H54 (cell line): ENCODE results near the gene MTCL1.

ENCODE experiments used
- DNase-seq: peaks from one replicate; pipeline ENCODE4 v3.0.0; 2011; ENCODE audit warnings: low spot score, mixed read lengths; ENCODE audit not compliant: insufficient read length
- FAIRE-seq: peaks from 3 replicates; lab custom pipeline; 2011; peaks lifted over from hg19 to GRCh38; lab: Jason Lieb, UNC
- POLR2A ChIP-seq: IDR thresholded peaks from 2 replicates; pipeline ENCODE4 v1.6.1; 2011; ENCODE audit warnings: low read depth, mild to moderate bottlenecking, low read length

MTCL1 gene

DNA sequence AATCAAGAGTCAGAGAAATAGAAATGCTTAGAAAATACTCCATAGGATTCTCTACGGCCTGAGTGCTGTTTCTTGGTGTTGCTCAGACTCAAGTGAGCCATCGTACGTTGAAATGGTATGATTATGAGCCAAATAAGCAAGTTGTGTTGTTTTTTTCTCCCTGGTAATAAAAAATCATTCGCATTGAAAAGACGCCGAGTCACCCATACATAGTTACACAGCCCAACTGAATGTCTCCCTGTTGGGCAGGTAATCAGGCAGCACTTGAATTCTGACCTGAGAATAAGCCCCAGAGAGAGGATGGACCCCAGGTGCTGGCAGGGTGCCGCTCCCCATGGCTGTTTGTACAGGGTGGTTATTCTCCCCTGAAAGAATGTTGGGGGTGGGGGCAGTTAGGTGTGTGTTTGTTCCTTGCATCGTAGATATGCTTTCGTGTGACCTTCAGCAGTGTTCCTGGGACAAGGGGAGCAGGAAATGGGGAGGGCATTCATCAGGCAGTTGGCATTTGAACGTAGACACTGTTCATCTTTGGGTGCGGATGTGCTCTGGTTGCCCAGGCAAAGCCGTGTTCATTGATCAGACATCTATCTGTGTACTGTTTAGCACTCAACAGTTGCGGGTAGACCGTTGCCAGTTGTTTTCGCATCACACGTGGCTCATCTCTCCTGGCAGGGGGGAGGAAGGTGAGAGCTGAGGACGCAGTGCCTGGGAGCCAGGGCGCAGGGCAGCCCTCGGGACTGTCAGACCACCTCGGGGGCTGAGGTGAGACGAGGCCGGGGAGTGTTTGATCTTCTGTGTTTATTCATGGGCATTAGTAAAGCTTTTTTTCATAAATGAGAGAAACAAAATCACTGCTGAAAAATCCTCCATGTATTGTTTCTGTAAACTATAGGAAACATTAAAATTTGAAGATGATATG lies 27.3 kb downstream of the MTCL1 start:
- FAIRE-seq (no peak), DNase-seq (no peak)
- no peak for TF ChIP-seq POLR2A

DNA sequence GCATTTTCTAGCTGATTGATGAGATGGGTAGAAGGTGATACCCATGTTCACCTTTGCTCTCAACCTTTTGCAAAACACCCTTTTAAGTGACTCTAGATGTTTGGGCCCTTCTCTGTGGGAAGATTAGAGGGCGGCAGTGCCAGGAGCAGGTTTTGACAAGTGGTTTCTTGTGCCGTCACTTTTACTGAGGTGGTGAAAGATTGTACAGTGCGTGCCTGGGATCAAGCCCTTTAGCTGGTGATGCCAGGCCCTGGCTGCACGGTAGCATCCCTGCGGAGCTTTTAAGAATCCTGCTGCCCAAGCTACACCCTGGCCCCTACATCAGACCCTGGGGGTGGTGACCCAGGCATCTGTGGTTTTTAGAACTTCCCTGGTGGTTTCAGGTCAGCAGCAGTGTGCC lies 29.1 kb downstream of the MTCL1 start:
- TF ChIP-seq POLR2A, result no peak
- no peak for DNase-seq
- no peak for FAIRE-seq

DNA sequence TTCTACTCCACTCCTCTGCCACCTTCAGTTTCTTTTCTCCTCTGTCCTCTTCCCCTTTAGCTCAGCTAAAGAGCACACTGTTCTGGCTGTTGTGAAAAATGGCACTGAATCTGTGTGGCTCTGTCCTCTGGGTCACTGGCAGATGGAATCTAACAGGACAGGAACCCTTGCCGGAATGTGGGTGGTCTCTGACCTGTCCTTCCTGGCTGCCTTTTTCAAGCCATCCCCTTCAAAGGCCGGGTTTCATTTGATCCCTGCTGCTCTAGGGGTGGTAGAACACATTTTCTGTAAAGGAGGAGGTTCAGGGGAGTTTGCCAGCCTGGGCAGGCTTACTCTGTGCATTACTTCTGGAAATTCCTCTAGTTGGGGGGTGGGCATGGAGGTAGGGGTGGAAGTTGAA lies 29.9 kb downstream of the MTCL1 start:
- TF ChIP-seq POLR2A, result no peak
- FAIRE-seq (no peak), DNase-seq (no peak)

DNA sequence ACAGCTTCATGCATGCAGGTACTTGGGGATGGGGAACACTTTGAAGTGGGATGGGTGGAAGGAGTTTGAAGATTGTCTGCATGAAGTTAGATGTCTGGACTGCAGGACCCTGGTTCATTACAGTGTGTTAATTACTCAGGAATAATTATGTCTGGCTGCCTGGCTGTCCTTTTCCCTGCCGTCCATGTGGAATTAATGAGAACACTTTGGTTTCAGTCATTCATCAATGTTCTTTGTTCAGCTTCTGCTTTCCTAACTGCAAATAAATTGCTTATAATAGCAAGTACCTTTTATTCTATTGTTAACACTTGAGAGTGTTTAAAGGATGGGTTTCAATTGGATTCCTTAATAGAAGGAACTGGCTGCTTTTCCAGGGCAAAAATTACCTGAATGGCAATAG lies 35.8 kb downstream of the MTCL1 start:
- no peak for FAIRE-seq
- no peak for TF ChIP-seq POLR2A
- DNase-seq, result no peak

DNA sequence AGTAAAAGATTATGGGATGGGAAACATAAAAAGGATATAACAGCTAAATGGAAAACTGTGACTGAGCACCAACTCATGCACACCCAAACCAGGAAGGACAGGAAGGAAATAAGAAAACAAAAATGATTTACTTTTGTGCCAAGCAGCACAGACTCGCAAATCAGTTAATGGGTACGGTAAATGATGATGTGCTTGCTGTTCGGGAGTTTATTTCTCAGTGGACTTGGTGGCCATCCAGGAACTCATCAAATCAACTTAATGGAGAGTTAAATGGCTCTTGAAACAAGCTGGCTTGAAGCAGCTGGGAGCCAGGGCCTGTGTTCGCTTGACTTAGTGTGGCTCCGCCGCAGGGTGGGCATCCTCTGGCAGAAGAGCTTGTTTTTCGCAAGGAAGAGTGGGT lies 36.2 kb downstream of the MTCL1 start:
- no peak for DNase-seq
- TF ChIP-seq POLR2A, result no peak

DNA sequence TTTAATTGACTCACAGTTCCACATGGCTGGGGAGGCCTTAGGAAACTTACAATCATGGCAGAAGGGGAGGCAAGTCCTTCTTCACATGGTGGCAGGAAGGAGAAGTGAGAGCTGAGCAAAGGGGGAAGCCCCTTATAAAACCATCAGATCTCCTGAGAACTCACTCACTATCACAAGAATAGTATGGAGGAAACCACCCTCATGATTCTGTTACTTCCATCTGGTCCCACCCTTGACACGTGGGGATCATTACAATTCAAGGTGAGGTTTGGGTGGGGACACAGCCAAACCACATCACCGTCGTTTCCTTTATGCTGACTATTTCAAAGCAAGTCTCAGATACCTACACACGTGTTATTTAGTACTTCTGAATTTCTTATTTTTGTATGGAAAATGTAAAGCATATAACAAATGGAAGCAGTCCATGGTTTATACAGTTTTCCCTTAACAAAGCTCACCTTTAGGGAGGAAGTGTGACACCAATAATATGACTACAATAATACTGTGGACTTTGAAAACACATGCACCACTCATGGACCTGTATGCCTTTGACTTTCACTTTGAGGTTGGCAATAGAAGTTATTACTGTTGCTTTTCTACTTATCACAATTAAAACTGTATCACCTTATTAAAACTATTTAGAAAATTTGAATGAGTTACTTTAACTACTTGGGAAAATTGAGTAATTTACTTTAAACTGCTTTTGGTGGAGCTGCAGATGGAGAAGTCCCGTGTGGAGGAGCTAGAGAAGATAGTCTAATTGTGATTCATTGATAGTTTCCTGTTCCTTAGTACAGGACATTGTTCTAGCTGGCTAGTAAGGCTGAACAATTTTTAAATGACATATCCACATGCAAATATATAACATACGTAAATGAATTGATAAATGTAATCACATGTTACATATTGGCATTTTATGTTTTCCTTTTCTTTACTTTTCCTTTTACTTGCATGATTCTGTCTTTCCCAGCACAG lies 37.3 kb downstream of the MTCL1 start:
- no peak for FAIRE-seq
- DNase-seq, result no peak
- no peak for TF ChIP-seq POLR2A

More for the DNA sequence above, 36.2 kb downstream of the MTCL1 start:
- FAIRE-seq, result no peak

DNA sequence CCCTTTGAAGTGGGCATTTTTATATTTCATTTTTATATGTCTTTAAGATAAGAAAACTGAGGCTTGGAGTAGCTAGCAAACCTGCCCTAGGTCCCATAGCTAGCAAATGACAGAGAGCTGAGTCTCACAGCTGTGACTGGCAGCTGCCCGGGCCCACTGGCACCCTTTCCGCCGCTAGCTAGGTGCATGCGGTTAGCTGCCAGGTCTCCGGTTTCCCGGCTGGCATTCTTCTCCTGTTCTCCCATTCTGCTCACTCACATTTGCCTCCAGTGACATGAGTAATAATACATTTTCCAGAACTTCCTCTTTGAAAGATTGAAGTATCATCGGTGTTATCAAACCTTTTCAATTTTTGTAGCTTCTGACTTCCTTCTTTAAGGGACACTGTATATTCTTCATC lies 38.7 kb downstream of the MTCL1 start:
- FAIRE-seq, result no peak

DNA sequence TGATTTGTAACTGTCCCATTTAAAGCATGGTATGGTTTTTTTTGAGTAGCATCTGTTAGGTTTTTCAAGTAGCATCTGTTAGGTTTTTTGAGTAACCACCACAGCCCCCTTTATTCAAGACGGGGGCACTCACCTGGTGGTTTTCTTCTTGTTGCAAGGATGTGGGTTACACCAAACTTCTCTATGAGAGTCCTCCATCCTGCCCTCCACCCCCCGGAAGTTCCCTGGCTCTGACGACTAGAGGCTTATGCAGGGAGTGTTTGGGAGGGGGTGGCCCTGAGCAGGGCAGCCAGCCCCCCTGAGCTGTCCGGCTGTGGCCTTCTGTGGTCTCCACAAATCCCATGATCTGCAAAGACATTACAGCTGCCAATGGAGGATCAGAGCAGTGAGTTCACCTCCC lies 39.3 kb downstream of the MTCL1 start:
- DNase-seq (no peak), FAIRE-seq (no peak)
- TF ChIP-seq POLR2A, result no peak

More for the DNA sequence above, 38.7 kb downstream of the MTCL1 start:
- DNase-seq, result no peak
- no peak for TF ChIP-seq POLR2A

DNA sequence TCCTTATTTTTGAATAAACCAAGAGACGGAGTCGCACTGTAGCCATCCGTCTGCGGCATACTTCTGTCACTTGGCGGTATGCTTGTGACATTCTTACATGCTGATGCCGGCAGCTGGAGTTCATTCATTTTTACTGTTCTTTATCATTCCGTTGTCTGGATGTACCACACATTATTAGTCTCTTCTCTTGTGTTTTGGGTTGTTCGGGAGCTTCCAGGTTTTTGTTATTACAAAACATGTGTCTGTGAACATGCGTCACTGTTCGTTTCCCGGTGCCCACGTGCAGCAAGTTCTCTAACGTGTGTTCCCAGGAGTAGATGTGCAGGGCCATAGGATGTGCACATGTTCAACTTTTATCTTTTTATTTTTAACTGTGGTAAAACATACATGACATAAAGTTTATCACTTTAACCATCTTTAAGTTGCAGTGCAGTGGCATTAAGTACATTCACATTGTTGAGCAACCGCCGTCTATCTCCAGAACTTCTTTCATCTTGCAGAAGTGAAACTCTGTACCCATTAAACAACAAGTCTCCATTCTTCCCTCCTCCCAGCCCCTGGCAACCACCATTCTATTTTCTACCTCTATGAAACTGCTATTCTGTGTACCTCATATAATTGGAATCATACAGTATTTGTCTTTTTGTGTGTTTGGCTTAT lies 40.1 kb downstream of the MTCL1 start:
- DNase-seq, result no peak
- TF ChIP-seq POLR2A, result no peak
- FAIRE-seq, result no peak

DNA sequence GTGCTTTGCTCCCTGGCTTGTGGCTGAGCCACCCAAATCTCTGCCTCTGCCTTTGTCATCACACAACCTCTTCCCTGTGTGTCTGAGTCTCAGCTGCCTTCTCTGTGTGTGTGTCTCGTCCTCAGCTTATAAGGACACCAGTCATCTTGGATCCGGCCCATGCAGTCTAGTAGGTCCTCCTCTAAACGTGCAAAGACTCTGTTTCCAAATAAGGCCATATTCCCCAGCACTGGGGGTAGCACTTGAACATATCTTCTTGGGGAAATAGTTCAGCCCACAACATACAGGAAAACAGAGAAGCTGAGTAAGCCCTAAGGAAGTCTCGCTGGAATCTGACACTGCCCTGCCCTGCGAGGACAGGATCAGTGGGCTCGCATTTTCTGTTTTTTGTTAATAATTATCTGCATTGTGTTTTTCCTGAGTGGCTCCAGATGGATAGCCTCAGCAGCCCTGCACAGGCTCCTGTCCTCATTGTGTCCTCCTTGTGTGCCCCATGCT lies 42.1 kb downstream of the MTCL1 start:
- DNase-seq (no peak), FAIRE-seq (no peak)
- TF ChIP-seq POLR2A, result no peak

DNA sequence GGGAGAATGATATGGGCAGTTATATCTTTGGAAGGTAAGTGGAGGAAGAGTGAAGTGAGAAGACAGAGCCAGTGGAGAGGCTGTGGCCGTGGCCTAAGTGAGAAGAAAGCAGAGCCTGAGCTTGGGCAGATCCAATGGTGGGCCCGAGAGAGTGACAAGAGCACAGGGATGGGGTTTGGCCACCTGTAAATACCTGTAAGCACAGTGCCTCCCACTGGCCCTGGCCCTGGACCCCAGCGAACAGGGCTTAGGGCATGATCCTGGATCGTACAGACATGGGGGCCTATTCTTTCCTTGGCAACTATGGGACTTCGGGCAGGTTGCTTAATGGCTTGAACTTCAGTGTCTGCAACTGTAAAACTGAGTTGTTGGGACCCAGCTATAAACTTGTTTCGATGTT lies 44.1 kb downstream of the MTCL1 start:
- no peak for TF ChIP-seq POLR2A
- FAIRE-seq, result no peak
- DNase-seq, result no peak

DNA sequence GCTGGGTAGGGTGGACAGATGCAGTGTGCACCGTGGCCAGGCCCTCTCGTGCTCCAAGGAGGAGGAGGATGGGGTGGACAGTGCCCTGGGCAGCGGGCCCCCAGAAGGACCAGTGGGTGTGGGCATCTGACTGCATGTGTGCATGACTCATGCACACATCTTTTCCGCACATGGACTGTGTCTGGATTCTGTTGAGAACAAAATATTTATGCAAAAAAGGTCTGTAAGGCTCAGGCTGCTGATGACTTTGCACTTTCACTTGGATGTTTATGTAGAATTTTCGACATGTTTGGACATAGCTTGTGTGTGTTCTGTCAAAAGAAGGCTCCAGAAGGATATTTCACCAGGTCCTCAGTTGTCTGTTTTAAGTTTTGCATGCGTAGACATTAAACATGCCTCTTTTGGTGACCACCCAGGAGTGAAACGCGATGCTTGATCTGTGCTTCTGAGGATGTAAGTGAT lies 45.6 kb downstream of the MTCL1 start:
- TF ChIP-seq POLR2A, result no peak
- no peak for DNase-seq
- no peak for FAIRE-seq

DNA sequence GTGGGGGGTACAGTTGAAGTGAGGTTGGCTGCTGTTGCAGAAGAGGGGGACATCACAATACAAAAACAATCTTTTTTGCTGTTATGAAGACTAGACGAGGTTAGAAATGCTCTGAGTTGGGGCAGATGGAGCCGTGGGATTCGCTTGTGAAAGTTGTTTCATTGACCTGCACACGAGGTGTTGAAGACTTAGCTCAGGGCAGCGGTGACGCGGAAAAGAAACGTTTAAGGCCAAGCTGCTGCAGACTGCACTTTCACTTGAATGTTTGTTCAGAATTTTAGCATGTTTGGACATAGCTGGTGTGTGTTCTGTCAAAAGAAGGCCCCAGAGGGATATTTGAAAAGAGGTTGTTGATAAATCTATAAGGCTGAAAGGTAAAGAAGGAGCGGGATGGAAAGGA lies 46.3 kb downstream of the MTCL1 start:
- DNase-seq (no peak), FAIRE-seq (no peak)
- no peak for TF ChIP-seq POLR2A
